Urothelium cell line (cell line): ENCODE results near the gene VPS37B.

Experiments
- DNase-seq: peaks from one replicate; pipeline ENCODE4 v3.0.0; 2011; ENCODE audit warnings: low spot score, mixed read lengths
- FAIRE-seq: peaks from 2 replicates; lab custom pipeline; 2011; peaks lifted over from hg19 to GRCh38; lab: Jason Lieb, UNC

Gene VPS37B

DNA sequence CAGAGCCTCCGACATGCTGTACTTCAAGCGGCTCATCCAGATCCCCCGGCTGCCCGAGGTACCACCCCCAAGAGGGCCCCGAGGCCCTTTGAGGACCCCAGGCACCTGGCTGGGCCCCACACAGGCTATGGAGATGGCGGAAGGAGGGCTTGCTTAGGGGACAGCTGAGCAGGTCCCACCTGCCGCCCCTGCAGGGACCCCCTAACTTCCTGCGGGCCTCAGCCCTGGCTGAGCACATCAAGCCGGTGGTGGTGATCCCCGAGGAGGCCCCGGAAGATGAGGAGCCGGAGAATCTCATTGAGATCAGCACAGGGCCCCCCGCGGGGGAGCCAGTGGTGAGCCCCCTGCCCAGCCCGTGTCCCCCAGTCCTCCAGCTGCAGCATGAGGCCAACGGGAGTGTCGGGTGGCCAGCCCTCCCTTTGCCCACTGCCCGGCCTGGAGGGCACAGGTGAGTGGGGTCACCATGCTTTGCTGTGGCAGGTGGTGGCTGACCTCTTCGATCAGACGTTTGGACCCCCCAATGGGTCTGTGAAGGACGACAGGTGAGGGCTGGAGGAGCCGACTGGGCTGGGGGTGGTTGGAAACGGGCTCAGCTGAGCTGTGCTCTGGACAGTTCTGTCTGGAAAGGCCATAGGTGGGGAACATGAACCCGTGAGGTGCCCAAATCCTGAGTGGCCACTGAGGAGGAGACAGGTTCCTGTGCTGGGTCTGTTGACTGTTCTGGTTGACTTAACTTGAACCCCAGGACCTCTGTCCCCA lies 40.7 kb downstream of the VPS37B start:
- no peak for DNase-seq
- no peak for FAIRE-seq

DNA sequence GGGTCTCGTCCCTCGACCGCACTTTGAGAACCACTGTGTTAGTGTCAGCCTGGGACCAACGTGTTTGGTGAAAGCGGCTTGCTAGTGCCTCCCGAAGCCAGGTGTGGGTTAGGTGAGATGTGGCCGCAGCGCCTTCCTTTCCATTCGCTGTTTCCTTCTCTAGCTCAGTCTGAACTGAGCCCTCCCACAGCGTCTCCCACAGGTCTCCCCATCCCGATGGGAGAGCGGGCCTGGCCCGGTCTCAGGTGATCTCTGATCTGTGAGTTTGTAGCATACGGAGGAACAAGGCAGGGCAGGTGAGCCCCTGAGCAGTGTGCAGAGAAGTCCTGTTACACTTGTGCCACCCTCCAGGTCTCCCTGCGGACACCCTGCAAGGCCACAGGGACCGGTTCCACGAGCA lies 41.4 kb downstream of the VPS37B start:
- FAIRE-seq = no peak
- DNase-seq = no peak

DNA sequence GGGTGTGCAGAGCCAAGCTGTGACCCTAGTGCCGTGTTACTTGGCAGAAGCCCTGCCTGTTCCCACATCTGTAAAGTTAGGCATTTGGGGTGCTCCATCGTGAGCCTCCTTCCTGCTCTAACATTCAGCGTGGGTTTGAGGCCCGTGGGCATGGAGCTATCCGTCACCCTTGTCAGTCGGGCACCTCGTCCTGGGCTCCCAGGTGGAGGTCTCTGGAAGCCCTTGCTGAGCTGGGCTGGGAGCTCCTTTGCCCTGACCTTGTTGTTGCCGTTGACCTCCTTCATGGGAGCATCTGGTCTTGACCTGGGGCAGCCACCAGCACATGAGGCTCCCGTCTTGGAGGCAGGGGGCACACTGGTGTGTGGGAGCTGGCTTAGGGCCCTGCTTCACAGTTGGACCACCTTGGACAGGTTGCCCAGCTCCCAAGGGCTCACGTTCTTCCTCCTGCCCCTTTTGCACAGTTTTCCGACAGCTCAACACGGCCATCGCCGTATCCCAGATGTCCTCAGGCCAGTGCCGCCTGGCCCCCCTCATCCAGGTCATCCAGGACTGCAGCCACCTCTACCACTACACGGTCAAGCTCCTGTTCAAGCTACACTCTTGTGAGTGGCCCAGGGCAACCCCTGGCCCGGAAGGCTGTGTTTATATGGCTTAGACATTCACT lies 42.2 kb downstream of the VPS37B start:
- FAIRE-seq = no peak

DNA sequence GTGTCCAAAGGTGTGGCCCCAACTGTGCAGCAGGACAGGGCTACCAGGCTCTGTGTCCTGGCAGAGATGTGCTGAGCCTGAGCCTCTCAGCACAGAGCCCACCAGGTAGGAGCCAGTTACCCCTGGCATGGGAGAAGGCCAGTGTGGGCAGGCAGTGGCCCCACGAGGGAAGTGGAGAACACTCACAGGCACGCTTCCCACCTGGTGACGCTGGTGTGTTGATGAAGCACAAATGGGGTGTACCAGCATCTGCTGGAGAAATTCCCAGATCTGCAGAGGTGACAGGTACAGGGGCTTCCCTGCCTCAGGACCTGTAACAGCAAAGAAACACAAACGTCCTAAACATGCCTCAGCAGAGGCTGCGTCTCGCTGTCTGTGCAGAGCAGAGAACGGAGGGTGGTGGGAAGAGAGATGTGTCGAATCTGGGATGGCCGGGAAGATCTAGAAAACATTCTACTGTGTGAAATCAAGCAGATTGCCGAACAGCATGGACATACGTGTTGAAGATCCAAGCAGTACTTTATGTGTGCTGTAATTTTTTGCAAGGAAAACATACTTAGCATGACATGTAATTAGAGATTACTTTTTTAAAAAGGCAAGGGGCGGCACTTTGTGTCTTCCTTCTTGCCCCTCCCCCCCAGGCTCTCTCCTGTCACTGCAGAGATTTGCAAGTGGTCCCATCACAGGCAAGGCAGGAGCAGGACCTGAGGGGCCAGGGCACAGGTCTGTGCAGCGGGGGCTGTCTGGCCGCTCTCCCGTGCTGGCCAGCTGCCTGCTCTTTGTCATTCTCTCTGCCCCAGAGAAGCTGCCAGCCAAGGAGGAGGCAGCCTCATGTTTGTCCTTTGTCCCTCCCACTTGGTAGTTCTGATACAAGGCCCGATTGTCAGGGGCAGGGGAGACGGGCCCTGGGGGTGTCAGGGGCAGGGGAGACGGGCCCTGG lies 43.3 kb downstream of the VPS37B start:
- FAIRE-seq (no peak), DNase-seq (no peak)

More for the DNA sequence above, 42.2 kb downstream of the VPS37B start:
- no peak for DNase-seq

DNA sequence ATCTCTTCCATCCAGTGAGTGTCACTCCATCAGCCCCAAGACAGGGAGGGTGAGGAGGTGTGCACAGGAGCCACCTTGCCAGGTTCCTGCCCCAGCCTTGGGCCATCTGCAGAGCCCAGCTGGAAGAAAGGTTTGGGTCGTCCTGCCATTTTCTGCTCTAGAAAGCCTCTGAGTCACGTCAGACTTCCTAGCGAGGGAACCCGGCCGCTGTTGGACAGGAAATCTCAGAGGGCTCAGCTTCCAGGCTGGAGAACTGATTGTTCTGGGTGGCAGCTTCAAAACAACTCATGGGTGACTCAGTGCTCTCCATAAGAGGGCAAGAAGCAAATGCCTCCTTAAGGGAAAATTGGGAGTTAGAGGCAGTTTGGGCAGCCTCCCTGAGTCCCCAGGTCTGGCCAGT lies 44.1 kb downstream of the VPS37B start:
- no peak for FAIRE-seq
- DNase-seq = no peak

DNA sequence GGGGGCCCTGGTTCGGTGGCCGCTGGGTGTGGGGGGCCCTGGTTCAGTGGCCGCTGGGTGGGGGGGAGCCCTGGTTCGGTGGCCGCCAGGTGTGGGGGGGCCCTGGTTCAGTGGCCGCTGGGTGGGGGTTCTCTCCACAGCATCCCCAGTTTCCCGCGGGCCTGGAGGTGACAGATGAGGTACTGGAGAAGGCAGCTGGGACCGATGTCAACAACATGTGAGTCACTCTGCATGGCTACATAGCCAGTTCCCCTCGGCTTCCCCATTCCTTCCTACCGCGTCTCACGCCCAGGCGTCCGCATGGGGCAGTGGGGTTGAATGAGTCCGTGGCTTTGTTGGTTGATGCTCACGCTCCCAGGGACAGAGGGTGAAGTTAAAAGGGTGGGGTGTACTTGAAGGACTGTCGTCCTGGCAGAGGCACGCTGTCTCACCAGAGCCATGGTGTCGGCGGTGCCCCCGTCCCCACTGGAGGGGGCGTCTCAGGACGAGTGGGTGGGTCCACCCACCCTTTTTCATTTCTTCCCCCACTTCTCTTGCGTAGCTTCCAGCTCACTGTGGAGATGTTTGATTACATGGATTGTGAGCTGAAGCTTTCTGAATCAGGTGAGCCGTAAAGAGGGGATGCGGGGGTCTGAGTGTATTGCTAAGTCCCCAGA lies 45.1 kb downstream of the VPS37B start:
- FAIRE-seq = no peak
- no peak for DNase-seq

DNA sequence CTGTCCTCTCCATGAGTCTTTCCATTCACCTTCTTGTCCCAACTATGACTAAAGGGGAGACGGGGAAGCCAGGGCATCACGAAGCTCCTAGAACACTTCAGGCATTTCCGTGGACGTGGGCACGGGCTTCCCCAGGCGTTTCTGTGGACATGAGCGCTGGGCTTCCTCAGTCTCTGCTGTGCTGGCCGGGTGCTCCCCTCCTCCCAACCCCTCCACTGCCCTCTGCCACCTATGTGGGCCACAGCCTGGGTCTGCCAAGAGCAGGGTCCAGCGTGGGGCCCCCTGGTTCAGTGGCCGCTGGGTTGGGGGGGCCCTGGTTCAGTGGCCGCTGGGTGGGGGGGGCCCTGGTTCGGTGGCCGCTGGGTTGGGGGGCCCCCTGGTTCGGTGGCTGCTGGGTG lies 45.9 kb downstream of the VPS37B start:
- FAIRE-seq = no peak
- DNase-seq = no peak

DNA sequence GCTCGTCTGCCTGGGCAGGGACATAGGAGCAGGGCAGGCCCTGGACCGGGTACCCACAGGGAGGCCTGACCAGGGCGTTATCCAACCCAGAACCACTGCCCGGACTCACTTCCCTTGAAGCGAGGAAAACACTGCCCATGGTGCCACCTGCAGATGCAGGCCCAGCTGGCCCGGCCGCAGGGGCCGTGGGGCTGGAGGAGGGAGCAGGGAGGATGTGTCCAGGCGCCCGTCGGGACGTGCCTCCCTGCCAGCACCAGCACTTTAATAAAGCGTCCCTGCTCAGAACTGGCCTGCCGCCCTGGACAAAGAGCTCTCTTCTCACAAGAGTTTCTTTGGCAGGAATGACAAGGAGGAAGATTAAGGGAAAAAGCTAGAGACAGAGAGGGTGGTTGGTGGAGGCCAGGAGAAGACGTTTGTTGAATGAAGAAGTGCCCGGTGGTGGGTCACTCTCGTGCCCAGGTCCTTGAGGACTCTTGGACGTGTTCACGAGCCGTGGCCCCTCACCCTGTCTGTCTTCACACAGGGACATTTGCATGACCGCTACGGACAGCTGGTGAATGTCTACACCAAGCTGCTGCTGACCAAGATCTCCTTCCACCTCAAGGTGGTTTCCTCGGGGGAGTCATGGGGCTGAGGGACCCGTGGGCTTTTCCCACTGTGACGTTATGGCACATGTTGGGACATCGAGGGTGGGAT lies 46.4 kb downstream of the VPS37B start:
- FAIRE-seq = no peak
- no peak for DNase-seq

DNA sequence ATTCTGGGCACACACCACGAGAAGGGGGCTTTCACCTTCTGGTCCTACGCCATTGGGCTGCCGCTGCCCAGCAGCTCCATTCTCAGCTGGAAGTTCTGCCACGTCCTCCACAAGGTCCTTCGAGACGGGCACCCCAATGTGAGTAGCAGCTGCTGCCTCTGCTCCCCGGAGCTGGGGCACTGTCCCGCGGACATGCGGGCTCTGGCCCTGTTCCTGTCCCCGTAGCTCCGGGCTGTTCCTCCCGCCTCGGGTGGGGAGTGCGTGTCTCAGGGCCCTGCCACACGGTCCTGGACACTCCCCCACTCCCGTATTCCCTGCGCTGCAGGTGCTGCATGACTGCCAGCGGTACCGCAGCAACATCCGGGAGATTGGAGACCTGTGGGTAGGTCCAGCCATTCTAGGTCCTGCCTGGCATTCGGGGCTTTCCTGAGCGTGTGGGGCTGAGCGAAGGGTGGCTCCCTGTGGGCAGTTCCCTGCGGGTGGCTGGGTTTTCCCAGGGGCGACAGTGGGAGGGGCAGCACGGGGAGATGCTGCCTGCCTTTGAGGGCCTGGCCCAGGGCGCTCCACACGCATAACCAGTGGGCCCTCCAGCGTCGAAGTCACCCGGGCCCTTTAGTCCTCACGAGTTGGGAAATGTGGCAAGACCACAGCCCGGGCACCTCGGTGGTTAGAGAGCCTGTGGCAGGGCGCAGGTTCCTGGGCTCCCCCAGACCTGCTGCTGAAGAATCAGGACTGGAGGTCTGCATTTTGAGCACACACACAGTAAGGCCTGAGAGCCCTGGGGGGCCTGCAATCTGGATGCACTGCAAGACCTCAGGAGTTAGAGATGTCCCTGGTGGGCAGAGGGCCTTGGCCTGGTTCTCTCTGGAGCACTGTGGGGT lies 47.2 kb downstream of the VPS37B start:
- DNase-seq (no peak), FAIRE-seq (no peak)

DNA sequence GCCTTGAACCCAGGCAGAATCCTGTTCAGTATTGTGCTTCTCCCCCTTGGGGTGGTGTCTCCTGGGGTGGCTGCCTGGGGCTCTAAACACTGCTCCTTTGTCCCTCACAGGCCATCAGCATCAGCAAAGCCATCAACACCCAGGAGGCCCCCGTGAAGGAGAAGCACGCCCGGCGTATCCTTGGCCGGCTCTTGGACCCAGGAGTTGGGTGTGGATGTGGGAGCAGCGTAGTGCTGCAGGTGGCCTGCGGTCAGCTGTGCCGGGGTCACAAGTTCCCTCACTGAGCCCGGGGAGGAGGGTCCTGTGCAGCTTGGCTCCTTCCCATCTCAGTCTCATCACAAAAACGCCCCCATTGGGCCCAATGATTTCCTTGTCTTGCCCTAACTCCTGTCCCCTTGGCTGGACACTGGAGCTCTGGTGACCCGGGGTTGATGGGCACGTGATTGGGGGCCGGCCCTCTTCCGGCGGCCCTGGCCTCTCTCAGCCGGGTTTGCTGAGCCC lies 48.0 kb downstream of the VPS37B start:
- no peak for FAIRE-seq

DNA sequence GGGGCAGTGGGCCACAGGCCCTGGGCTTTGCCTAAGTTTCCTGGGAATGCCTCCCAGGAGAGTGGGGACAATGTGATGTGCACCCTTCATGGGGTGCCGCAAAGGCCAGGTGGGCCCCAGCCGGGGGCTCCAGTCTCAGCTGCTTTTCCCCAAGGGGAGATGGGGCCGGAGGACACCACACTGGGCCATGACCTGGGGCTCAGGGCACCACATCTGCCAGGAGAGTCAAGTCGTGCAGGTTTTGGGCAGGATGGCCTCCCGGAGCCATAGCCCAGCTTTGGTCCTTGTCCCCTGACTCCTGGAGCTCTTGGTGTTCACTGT lies 48.4 kb downstream of the VPS37B start:
- DNase-seq = no peak
- no peak for FAIRE-seq

More for the DNA sequence above, 48.0 kb downstream of the VPS37B start:
- DNase-seq = no peak

DNA sequence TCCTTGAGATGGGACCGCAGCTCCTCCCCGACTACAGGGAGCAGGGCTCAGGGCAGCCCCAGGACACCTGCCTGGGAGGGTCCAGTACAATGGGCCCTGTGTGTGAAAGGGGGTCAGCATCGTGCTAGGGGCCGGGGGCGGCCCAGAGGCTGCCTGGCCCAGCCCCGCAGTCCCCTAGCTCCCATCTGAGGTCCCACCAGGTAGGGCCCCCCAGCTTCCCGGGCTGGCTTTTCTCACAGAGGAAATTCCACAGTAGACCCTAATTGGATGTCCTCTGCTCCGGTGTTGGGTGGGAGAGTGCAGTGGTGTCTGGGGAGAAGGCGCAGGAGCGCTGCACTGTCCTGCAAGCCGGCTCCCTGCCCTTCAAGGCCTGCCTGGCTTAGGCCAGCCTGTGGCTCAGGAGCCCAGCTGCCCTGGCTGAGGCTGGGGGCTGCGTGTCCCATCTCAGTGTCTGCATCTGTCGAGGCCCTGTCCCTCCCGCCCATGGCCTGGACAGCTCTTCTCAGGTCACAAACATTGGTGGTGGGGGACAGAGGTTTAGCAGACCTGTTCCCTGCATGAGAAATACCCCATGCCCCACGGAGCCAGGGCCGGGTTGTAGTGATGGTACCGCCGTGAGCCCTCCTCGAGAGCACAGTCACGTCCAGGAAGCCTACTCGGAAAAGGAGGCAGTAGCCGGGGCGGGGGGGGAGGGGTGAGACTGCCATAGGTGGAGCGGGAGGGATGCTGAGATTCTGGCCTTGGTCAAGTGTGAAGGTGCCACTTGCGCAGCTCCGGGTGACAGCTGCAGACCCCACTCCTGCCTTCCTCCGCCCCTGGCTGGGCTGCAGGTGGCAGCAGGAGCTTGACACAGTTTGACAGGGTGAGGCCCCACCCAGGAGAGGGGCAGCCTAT lies 49.1 kb downstream of the VPS37B start:
- FAIRE-seq (no peak), DNase-seq (no peak)

DNA sequence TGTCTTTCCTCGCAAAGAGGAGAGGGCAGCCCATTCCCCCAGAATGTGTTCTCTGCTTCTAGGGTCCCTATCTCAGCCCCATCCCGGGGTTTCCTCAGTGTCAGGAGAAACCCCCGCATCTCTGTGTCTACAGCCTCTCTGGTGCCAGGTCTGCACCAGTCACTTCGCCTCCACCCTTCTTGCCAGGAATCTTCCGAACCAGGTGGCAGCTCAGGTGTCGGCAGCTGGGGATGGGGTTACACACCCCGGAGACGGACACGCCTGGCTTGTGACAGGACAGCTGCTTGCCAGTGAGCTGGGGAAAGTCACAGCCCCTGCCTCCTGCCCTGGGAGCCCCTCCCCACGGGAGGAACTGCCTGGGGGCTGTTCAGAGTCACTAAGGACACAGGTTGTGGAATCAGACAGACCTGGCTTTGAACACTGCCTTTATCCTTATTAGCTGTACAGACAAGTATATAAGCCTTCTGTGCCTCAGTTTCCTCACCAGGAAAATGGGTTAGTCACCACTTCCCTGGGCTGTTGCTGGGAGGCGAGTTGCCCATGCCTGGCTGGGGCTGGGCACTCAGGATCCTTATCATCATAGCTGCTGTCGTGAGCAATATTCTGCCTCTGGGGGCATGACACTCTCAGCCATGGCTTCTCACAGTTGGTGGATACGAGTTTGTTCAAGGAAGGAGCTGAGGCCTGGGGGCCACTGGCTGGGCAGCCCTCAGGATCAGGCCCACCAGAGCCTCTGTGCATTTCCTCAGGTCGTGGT lies 49.9 kb downstream of the VPS37B start:
- DNase-seq (no peak), FAIRE-seq (no peak)

DNA sequence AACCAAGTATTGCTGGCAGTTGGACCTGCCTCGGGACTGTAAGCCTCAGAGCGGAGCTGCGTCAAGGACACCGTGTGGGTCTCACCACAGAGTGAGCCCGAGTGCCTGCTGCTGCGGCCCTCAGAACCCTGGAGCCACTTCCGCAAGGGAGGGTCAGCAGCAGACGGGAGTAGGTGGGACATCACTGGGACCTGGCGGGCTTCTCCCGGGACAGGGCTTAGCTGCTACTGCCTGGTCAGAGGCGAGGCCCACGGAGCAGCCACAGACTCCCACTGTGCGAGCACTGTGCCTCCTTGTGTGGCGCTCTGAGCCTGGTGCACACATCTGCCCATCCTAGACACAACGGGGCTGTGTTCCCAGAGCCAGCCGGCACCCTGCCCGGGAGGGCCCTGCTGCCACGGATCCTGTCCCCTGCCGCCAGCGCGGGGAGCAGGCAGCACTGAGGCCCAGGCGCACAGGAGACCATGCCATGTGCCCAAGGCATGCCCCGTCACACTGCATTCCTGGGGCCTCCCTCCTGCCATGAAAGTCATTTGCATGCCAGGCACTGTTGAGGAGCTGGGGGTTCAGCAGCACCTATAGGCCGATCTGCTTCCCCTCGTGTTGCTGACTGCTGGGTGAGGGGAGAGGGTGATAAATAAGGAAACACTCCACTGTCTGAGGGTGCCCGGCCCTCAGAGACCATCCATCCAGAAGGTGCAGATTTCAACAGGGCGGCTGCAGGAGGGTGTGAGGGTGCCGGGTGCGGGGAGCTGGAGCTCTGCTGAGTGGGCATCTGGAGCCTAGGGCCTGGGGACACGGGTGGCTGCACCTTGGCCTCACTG lies 50.7 kb downstream of the VPS37B start:
- no peak for DNase-seq
- FAIRE-seq = no peak

DNA sequence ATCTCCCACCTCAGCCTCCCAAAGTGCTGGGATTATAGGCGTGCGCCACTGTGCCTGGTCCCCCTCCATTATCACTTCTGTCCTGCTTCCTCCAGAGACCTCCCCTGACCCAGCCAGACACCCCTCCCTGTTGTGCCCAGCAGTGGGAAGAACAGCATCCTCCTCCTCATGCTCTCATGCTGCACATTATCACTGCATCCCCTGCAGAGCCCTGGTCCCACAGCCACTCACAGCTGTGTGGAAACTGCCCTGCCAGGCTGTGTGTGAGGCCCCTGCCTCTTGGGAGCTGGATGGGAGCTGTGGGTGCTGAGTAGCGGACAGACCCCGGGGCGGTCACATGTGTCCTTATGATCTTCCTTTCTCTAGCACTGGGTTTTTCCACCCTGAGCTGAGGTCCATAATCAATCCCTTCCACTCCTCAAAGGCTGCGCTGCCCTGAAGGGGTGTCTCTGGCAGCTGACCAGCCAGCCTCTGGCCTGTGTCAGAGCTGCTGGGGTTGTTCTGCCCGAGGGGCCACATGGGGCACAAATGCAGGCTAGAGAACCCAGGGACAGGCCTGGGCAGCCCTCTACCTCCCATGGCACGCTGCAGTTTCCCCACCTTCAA lies 51.5 kb downstream of the VPS37B start:
- DNase-seq (no peak), FAIRE-seq (no peak)

DNA sequence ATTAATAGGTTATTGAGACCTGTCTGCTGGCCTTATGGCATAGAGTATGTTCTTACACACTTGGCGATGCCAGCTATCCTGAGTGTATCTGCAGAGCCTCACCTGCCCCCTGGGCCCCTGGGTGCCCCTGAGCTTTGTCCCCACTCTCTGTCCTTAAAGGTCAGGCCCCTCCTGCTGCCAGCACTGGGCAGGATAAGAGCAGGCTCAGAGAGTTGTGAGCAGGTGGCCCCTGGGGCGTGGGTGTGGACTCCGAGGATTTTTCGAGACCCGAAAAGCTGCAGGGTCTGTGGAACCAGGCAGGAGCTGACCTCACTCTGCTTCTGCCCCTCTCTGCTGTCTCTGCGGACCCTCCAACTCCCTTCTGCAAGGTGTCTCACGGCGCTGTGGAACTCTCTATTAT lies 52.5 kb downstream of the VPS37B start:
- FAIRE-seq (no peak), DNase-seq (no peak)
